Mesenchymal stem cell (in vitro differentiated cells and primary cell): ENCODE results near the gene IRF7. TPM values are rescaled to one million over a fixed set of nuclear protein-coding genes. Genes with fewer than 3 reads are reported as not detected.

Source experiments
- DNase-seq: peaks from one replicate; pipeline ENCODE4 v3.0.0-alpha.2; 2013
- H2AFZ ChIP-seq: one replicate; pipeline ENCODE4 v1.6.1; 2013; ENCODE audit warnings: low read depth, mild to moderate bottlenecking, control low read depth, inconsistent platforms, low read length, moderate library complexity
- H2AK5ac ChIP-seq: 2 replicates; pipeline ENCODE4 v1.6.1; 2013; ENCODE audit warnings: low read length, moderate library complexity, mild to moderate bottlenecking, inconsistent platforms; ENCODE audit not compliant: severe bottlenecking
- H2BK120ac ChIP-seq: one replicate; pipeline ENCODE4 v1.6.1; 2013; ENCODE audit warnings: low read depth, mild to moderate bottlenecking, inconsistent platforms, low read length, moderate library complexity
- H2BK12ac ChIP-seq, 2 experiments: one replicate each; pipeline ENCODE4 v1.6.1; 2013; ENCODE audit warnings: inconsistent platforms in 2 of 2, low read length in 2 of 2, mild to moderate bottlenecking in 2 of 2, moderate library complexity in 2 of 2, control low read depth in 1 of 2
- H2BK15ac ChIP-seq: one replicate; pipeline ENCODE4 v1.6.1; 2013; ENCODE audit warnings: mild to moderate bottlenecking, low read depth, inconsistent platforms; ENCODE audit not compliant: poor library complexity, severe bottlenecking
- H2BK5ac ChIP-seq: 2 replicates; pipeline ENCODE4 v1.6.1; 2013; ENCODE audit warnings: low read depth, mild to moderate bottlenecking, low read length, control low read depth, inconsistent platforms; ENCODE audit not compliant: poor library complexity, severe bottlenecking
- H3K14ac ChIP-seq, 2 experiments: one replicate each; pipeline ENCODE4 v1.6.1; 2013; ENCODE audit warnings: inconsistent platforms in 2 of 2, low read length in 2 of 2, control low read depth in 1 of 2, mild to moderate bottlenecking in 1 of 2, moderate library complexity in 1 of 2
- H3K18ac ChIP-seq, 2 experiments: one replicate each; pipeline ENCODE4 v1.6.1; 2013; ENCODE audit warnings: inconsistent platforms in 2 of 2, low read length in 2 of 2, control low read depth in 1 of 2, low read depth in 1 of 2, mild to moderate bottlenecking in 1 of 2
- H3K23ac ChIP-seq, 2 experiments: one replicate each; pipeline ENCODE4 v1.6.1; 2013; ENCODE audit warnings: inconsistent platforms in 2 of 2, low read length in 2 of 2, mild to moderate bottlenecking in 2 of 2, moderate library complexity in 2 of 2, control low read depth in 1 of 2
- H3K27ac ChIP-seq: 2 replicates; pipeline ENCODE4 v1.5.1; 2013; ENCODE audit warnings: mild to moderate bottlenecking, moderate library complexity, low read length, control low read depth, inconsistent platforms; ENCODE audit not compliant: poor library complexity, severe bottlenecking
- H3K27me3 ChIP-seq, 2 experiments: 2 replicates each; pipeline versions ENCODE4 v1.6.1 to v1.7.0; 2013; ENCODE audit warnings: low read length in 2 of 2, mild to moderate bottlenecking in 2 of 2, moderate library complexity in 2 of 2, control low read depth in 1 of 2, inconsistent platforms in 1 of 2; ENCODE audit not compliant: control insufficient read depth in 1 of 2, insufficient read depth in 1 of 2
- H3K36me3 ChIP-seq, 2 experiments: 2 replicates each; pipeline versions ENCODE4 v1.6.1 to v1.7.0; 2013; ENCODE audit warnings: low read length in 2 of 2, control low read depth in 1 of 2, inconsistent platforms in 1 of 2, low read depth in 1 of 2, mild to moderate bottlenecking in 1 of 2; ENCODE audit not compliant: insufficient read depth in 2 of 2, control insufficient read depth in 1 of 2
- H3K4ac ChIP-seq, 2 experiments: one replicate each; pipeline ENCODE4 v1.6.1; 2013; ENCODE audit warnings: inconsistent platforms in 2 of 2, low read length in 2 of 2, mild to moderate bottlenecking in 2 of 2, moderate library complexity in 2 of 2, control low read depth in 1 of 2, low read depth in 1 of 2
- H3K4me1 ChIP-seq: 2 replicates; pipeline ENCODE4 v1.6.1; 2013; ENCODE audit warnings: low read depth, low read length, control low read depth; ENCODE audit not compliant: control insufficient read depth, insufficient read depth
- H3K4me2 ChIP-seq: 2 replicates; pipeline ENCODE4 v1.6.1; 2013; ENCODE audit warnings: low read length, mild to moderate bottlenecking, inconsistent platforms; ENCODE audit not compliant: poor library complexity, severe bottlenecking
- H3K4me3 ChIP-seq, 2 experiments: 2 replicates each; pipeline versions ENCODE4 v1.5.1 to v1.7.0; 2013; ENCODE audit warnings: low read length in 2 of 2, mild to moderate bottlenecking in 2 of 2, control low read depth in 1 of 2, low read depth in 1 of 2; ENCODE audit not compliant: insufficient read depth in 1 of 2
- H3K79me1 ChIP-seq: replicated peaks from 2 replicates; pipeline ENCODE4 v1.6.1; 2013; ENCODE audit warnings: mild to moderate bottlenecking, control low read depth, low read length, inconsistent platforms; ENCODE audit not compliant: poor library complexity, severe bottlenecking
- H3K9ac ChIP-seq: 2 replicates; pipeline ENCODE4 v1.7.0; 2013; ENCODE audit warnings: mild to moderate bottlenecking, low read length, moderate library complexity
- H3K9me3 ChIP-seq: 2 replicates; pipeline ENCODE4 v1.7.0; 2013; ENCODE audit warnings: mild to moderate bottlenecking, low read length; ENCODE audit not compliant: control insufficient read depth
- H4K8ac ChIP-seq: one replicate; pipeline ENCODE4 v1.6.1; 2013; ENCODE audit warnings: inconsistent platforms, mild to moderate bottlenecking, low read length, moderate library complexity
- H4K91ac ChIP-seq: one replicate; pipeline ENCODE4 v1.6.1; 2013; ENCODE audit warnings: mild to moderate bottlenecking, low read length, inconsistent platforms
- WGBS: methylation state at CpG from one replicate; pipeline ENCODE4 v1.1.7; 2013; ENCODE audit warnings: mixed read lengths; 5-methylcytosine and 5-hydroxymethylcytosine counted together
- polyA plus RNA-seq, 2 experiments: library from polyadenylated mRNA; stranded (reverse); fragments of 200-250 nt; gene quantifications; one replicate each; pipeline ENCODE4 v1.2.3, GENCODE V29; 2013

IRF7 gene
- 6.8 TPM for polyA plus RNA-seq (2013, experiment 1 of 2)
- polyA plus RNA-seq (2013, experiment 2 of 2), result 7.3 TPM

- peak within 1 kb of the TSS; percentile 97 for H3K9ac ChIP-seq
- H3K23ac ChIP-seq, result peak within 1 kb of the TSS in 1 of 2 experiments; percentile 23
- peaks cover 34 to 86% of the 10 kb centered on the region in 2 experiments for H3K36me3 ChIP-seq
- H2BK12ac ChIP-seq, result peak within 1 kb of the TSS; percentile 28 to 75
- no peaks in the 10 kb centered on the region for H3K27me3 ChIP-seq
- H2BK120ac ChIP-seq, result peak within 1 kb of the TSS; percentile 71
- H3K18ac ChIP-seq, result peak within 1 kb of the TSS; percentile 80 to 98
- peak within 1 kb of the TSS; percentile 88 for H2BK15ac ChIP-seq
- peak within 1 kb of the TSS; percentile 71 for H2BK5ac ChIP-seq
- H3K27ac ChIP-seq, result peak within 1 kb of the TSS; percentile 70
- H3K14ac ChIP-seq, result peak within 1 kb of the TSS in 1 of 2 experiments; percentile 99
- peak within 1 kb of the TSS; percentile 66 for H3K4me2 ChIP-seq
- peaks cover 38% of the 10 kb centered on the region for H3K79me1 ChIP-seq
- H2AK5ac ChIP-seq, result peak within 1 kb of the TSS; percentile 42
- H3K4me1 ChIP-seq, result peaks cover 36% of the 10 kb centered on the region
- H4K8ac ChIP-seq, result peak within 1 kb of the TSS; percentile 79
- peak within 1 kb of the TSS; percentile 89 for H4K91ac ChIP-seq
- peak within 1 kb of the TSS; percentile 7 for H2AFZ ChIP-seq
- peak within 1 kb of the TSS; percentile 18 to 92 for H3K4ac ChIP-seq
- DNase-seq, result peak; percentile 96
- peak within 1 kb of the TSS; percentile 74 to 98 for H3K4me3 ChIP-seq
- 8% methylated on average over 66 of the region's 66 CpGs for whole genome bisulfite sequencing
- no peaks in the 10 kb centered on the region for H3K9me3 ChIP-seq
These were observed at the start of gene IRF7 for GRCh38 chr11:615504-616319. Gene IRF7, minus strand, starts transcription at chr11:615950. Its CDS starts 586 bp downstream, at chr11:615364.

- no peak overlapping the region for H2BK12ac ChIP-seq
- H3K9ac ChIP-seq, result peak overlapping the region; percentile 73
- H3K36me3 ChIP-seq, result peaks cover 24 to 59% of the 10 kb centered on the region in 2 experiments
- H2AFZ ChIP-seq, result no peak overlapping the region
- H3K23ac ChIP-seq, result no peak overlapping the region
- H3K27ac ChIP-seq, result no peak overlapping the region
- H3K27me3 ChIP-seq, result no peaks in the 10 kb centered on the region
- no peak overlapping the region for H2BK120ac ChIP-seq
- no peak overlapping the region for H3K18ac ChIP-seq
- peaks cover 32% of the 10 kb centered on the region for H3K79me1 ChIP-seq
- no peak overlapping the region for H3K4ac ChIP-seq
- no peak for DNase-seq
- H4K91ac ChIP-seq, result no peak overlapping the region
- peak overlapping the region in 1 of 2 experiments; percentile 45 for H3K4me3 ChIP-seq
- no peak overlapping the region for H3K4me2 ChIP-seq
- no peak overlapping the region for H3K14ac ChIP-seq
- peaks cover 9% of the 10 kb centered on the region for H3K4me1 ChIP-seq
- no peaks in the 10 kb centered on the region for H3K9me3 ChIP-seq
- H2BK5ac ChIP-seq, result no peak overlapping the region
- H2BK15ac ChIP-seq, result no peak overlapping the region
- no peak overlapping the region for H2AK5ac ChIP-seq
- H4K8ac ChIP-seq, result no peak overlapping the region
- over 99% methylated on average over 14 of the region's 15 CpGs for WGBS
These were observed 49.4 kb upstream of the IRF7 start for GRCh38 chr11:665062-665703.

DNA sequence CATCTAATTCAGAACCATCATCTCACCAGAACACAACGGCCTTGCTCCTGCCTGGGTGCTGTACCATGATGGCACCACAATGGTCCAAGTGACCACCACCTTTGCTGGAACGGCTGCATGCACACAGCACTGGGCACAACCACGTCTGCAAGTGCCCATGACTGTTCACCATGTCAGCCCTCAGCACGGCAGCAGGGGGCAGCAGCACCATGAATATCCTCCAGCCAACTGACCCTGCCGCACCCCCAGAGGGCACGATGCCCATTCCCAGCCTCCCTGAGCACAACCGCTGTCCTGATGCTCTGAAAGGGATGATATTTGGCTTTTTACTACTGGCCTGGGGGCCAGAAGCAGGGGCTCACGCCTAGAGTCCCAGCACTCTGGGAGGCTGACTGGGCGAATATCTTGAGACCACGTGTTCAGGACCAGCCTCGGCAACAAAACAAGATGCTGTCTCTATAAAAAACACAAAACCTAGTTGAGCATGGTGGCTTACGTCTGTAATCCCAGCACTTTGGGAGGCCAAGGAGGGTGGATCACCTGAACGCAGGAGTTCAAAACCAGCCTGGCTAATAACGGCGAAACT lies 47.0 kb upstream of the IRF7 start:
- Histone ChIP-seq H3K4ac (no peak overlapping the region), H2BK5ac (no peak overlapping the region), H4K91ac (no peak overlapping the region), H3K18ac (no peak overlapping the region), H3K27ac (no peak overlapping the region), H3K4me1 (peaks cover 13% of the 10 kb centered on the region), H3K9me3 (no peaks in the 10 kb centered on the region), H3K9ac (no peak overlapping the region), H3K4me3 (no peak overlapping the region), H3K27me3 (no peaks in the 10 kb centered on the region), H2BK12ac (no peak overlapping the region), H2BK15ac (no peak overlapping the region), H3K14ac (peak overlapping the region in 1 of 2 experiments; percentile 31), H3K79me1 (peaks cover 36% of the 10 kb centered on the region), H3K23ac (no peak overlapping the region), H2AK5ac (no peak overlapping the region), H2AFZ (no peak overlapping the region), H2BK120ac (no peak overlapping the region), H4K8ac (no peak overlapping the region), H3K4me2 (no peak overlapping the region), H3K36me3 (peaks cover 39 to 73% of the 10 kb centered on the region in 2 experiments)
- WGBS, result 81% methylated on average over 15 of the region's 15 CpGs
- peak; percentile 58 for DNase-seq
